ENCODE measurements around the gene C1orf56.

C1orf56 gene

DNA sequence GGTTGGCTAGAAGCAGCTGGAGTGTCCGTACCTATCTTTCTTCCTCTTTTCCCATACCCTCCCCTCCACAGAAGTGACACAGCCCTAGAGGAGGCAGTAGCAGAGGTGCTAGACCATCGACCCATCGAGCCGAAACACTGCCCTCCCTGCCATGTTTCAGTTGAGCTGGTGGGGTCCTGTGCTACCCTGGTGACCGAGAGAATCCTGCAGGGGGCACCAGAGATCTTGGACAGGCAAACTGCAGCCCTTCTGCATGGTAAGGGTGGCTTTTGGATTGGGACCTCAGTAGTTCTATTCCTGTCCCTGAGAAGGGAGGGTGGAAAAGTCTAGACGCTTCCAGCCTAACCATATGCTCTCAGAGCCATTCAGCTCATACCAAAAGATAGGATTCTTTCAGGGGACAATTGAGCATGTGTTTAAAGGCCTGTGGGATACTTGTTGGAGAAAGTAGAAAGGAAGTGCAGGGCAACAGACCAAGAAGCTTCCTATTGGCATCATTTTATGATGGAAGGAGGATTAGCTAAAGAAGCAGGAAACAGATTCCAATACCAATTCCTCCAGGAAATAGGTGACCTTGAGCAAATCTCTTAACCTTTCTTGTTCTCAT lies 22.9 kb upstream of the C1orf56 start:
- DNase-seq (ENCODE audit: low read depth, low spot score), result peak; percentile 63

DNA sequence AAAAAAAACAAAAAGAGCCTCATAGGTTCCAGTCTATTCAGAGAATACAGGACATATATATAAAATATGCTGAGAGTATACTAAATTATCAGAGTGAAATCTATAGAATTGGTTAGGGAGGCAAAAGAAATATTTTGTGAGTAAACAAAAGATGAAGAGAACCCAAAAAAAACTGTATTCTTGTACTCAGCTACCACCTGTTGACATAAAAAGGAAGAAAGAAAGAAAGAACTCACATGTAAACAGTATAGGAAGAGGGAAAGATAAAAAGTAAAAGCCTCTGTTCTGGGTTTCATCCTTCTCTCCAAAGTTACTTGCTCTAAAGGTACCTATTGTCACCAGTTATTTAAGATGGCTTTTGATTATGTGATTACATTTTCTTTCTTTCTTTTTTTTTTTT lies 21.1 kb upstream of the C1orf56 start:
- DNase-seq (ENCODE audit: low read depth, low spot score), result no peak

DNA sequence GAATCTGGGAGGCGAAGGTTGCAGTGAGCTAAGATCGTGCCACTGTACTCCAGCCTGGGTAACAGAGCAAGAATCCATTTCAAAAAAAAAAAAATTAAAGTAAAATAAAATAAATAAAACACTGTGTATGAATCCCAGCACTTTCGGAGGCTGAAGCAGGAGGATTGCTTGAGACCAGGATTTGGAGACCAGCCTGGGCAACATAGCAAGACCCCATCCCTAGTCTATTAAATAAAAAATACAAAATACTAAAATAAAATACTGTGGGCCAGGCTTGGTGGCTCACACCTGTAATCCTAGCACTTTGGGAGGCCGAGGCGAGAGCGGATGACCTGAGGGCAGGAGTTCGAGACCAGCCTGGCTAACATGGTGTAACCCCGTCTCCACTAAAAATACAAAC lies 15.4 kb upstream of the C1orf56 start:
- no peak for DNase-seq (ENCODE audit: low read depth, low spot score)

DNA sequence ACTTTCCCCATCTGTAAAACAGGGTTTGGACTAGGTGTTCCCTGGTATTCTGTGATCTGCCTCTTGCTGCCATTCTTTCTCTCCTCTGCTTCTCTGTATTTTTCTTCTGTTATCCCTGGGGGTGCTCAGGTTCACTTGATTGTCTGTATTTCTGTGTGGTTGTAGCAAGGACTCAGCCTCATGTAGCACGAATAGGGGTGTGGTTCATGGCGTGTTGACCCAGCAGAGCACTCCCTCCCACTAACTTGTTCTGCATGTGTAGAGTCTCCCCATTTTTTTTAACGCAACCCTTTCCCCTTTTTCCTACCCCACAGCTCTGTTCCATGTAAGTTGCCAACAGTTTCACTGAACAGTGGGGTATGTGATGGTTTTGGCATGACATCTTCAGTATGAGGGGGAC lies 12.4 kb upstream of the C1orf56 start:
- no peak for DNase-seq (ENCODE audit: low read depth, low spot score)

DNA sequence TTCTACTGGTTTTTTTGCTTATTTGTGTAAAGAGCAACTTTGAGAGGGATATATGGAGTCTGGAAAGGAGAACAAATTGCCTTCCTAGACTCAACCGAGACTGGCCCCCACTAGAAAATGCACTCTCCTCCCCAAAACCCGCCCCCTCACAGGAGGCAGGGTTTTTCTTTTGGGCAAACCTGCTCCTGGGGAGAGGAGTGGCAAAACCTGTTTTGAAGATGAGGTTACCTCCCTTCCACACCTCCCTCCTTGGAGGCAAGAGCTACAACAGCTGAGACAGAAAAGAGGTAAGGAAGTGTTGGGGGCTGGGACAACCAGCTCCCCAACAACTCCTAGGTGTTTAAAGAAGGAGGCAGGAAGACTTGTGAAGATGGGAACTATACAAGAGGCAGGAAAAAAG lies 11.2 kb upstream of the C1orf56 start, which contains the start of gene BNIPL:
Gene BNIPL (plus strand): TSS at position 231 of the 400 bp plus-strand sequence. CDS start 140 bp downstream, at position 371.
- DNase-seq (ENCODE audit: low read depth, low spot score), result no peak

DNA sequence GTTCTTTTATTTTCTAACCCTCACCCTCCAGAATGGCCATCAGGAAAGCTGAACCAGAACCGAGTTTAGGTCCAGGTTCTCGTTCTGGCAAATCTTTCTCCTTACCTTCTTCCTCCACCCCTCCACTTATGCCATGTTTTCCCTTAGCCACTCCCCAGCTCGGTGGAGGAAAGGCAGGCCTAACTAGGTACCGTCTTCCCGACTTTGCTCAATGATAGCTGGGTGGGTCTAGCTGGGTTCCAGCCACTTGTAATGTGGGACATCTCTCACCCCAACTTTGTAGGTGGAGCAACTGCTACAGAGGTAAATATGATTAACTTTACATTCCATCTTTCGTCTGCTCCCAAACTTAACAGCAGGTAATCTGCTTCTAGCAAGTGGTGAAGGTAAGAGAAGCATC lies 10.5 kb upstream of the C1orf56 start:
- DNase-seq (ENCODE audit: low read depth, low spot score), result no peak

DNA sequence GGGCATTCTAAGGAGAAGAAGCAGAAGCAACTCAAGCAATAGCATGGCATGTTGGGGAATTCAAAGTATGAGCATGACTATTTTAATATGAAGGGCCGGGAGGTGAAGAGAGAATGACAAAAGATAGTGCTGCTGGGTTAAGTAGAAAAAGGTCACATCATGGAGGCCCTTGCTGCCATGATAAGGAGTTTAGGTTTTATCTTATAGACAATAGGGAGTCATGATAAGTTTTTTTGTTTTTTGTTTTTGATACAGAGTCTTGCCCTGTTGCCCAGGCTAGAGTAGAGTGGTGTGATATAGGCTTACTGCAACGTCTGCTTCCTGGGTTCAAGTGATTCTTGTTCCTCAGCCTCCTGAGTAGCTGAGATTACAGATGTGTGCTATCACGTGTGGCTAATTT lies 8.0 kb upstream of the C1orf56 start:
- no peak for DNase-seq (ENCODE audit: low read depth, low spot score)

DNA sequence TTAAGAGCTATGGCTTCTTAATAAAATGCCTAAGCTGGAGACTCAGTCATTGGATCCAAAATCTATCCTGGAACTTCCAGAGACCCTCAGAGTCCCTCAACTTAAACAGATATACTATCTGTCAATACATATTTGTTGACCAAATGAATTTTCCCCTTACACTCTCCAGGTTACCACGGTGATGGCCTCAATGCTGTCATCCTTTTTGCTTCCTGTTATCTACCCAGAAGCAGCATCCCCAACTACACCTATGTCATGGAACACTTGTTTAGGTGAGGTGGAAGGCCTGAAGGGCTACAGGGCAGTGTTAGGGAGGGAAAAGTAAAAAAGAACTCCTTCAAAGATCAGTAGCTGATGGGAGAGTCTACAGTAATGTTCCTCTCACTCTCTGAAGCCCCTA lies 4.4 kb upstream of the C1orf56 start:
- no peak for DNase-seq (ENCODE audit: low read depth, low spot score)

DNA sequence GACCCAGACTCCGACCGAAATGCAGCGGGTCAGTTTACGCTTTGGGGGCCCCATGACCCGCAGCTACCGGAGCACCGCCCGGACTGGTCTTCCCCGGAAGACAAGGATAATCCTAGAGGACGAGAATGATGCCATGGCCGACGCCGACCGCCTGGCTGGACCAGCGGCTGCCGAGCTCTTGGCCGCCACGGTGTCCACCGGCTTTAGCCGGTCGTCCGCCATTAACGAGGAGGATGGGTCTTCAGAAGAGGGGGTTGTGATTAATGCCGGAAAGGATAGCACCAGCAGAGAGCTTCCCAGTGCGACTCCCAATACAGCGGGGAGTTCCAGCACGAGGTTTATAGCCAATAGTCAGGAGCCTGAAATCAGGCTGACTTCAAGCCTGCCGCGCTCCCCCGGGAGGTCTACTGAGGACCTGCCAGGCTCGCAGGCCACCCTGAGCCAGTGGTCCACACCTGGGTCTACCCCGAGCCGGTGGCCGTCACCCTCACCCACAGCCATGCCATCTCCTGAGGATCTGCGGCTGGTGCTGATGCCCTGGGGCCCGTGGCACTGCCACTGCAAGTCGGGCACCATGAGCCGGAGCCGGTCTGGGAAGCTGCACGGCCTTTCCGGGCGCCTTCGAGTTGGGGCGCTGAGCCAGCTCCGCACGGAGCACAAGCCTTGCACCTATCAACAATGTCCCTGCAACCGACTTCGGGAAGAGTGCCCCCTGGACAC lies 534 bp downstream of the C1orf56 start:
- no peak for DNase-seq (ENCODE audit: low read depth, low spot score)

DNA sequence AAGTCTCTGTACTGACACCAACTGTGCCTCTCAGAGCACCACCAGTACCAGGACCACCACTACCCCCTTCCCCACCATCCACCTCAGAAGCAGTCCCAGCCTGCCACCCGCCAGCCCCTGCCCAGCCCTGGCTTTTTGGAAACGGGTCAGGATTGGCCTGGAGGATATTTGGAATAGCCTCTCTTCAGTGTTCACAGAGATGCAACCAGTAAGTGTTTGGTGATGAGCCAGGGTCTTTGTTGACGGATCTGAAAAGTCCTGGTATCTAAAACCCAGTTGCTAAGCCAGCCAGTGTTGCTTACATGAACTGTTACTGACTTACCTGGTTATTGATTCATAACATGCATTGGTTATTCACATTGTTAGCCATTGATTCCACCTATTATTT lies 1.1 kb downstream of the C1orf56 start:
- DNase-seq (ENCODE audit: low read depth, low spot score), result no peak

DNA sequence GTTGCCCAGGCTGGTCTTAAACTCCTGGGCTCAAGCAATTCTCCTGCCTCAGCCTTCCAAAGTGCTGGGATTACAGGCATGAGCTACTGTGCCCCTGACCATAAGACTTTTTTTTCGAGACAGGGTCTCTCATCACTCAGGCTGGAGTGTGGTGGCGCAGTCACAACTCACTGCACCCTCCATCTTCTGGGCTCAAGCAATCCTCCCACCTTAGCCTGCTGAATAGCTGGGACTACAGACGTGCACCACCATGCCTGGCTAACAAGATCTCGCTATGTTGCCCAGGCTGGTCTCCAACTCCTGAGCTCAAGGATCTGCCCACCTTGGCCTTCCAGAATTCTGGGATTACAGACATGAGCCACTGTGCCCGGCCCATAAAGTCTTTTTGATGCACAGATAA lies 1.9 kb downstream of the C1orf56 start:
- DNase-seq (ENCODE audit: low read depth, low spot score), result no peak

DNA sequence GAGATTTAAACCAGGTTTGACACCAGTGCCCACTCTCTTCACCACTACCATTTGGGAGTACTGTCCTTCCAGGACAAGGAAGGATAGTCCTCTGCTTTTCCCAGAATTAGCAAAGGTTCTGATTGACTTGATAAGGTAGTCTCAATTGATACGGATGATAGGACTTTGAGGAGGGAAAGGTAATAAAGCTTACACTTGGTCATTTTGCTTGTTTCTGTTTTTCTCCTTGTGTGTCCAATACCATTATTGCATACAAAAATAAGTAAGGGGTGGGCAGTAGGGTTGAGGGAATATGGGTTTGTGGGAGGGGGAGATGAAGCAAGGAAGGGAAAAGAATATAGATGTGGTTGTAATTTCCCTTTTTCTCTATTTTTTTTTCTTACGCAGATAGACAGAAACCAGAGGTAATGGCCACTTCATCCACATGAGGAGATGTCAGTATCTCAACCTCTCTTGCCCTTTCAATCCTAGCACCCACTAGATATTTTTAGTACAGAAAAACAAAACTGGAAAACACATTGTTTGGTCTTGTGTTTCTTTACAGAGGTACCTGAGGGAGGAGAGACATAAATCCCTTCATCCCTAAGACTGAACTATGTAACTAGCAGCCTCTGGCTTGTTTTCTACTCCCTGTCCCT lies 2.6 kb downstream of the C1orf56 start:
- no peak for DNase-seq (ENCODE audit: low read depth, low spot score)

DNA sequence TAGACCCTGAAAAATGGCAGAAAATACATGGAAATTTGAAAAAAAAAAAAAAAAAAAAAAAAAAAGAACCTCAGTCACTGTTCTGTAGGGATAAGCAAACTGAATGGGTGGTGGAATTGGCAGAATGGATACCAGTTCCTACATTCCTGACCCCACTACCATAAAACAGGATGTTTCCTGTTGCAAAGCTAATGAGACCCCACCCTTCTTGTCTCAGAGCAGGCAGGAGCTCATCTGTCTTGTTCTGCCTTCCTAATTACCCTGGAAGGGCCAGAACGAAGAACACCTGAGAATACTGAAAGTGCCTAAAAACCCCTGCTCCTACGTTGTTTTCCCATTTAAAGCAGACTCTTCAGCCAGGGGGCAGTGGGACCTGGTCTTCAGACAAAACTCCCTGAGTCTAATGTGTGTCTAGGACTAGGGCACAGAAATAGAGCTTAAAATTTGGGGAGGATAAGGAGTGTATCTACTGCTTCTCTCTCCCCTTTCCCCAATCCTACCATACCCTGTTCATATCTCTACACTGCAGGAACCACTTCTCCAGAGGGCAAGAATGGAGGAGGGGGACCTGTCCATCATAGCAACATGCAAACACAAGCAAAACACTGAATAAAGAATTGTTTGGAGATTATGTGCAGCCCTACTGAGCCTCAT lies 3.9 kb downstream of the C1orf56 start:
- DNase-seq (ENCODE audit: low read depth, low spot score), result no peak

DNA sequence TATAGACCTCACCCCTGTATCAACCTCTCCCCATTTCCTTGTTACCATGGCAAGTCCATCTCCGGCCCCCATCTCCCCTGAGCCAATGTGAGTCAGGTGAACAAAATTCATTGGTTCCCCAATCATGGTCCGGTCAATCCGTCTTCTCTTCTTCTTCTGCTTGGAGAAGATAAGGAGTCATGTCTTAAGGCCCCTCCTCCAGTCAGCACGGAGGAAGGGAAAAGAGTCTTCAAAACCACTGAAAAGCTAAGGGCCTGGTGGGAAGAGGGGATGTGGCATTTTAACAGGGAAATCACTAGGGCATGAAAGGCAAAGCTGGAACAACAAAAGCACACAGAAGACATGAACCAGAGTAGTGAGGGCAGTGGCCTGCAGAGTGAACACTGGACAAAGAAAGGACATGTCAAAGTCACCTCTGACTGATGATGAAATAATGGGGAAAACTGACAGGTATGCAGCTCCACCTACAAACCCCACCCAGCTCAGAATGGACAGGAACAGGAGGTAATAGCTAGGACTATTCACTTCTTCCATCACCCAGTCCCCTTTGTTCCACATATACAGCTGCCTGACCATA lies 7.5 kb downstream of the C1orf56 start:
- DNase-seq (ENCODE audit: low read depth, low spot score), result no peak

DNA sequence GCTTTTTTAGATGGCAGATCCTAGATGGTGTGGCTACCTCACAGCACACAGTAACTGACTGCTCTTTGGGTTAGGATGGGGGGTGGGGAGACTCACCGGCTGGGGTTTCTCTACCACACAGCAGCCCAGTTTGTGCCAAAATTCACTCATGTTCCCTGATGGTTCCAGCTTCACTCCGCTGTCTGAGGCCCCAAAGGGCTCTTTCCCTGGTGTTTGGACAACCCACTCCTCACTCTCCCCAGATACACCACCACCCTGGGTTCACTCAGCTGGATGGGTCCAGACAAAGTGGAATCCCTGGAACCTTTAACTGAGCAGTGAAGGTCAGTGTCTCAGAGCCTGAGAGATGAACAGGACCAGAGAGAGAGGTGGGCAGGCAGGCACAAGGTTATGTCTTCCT lies 8.0 kb downstream of the C1orf56 start:
- DNase-seq (ENCODE audit: low read depth, low spot score), result no peak

DNA sequence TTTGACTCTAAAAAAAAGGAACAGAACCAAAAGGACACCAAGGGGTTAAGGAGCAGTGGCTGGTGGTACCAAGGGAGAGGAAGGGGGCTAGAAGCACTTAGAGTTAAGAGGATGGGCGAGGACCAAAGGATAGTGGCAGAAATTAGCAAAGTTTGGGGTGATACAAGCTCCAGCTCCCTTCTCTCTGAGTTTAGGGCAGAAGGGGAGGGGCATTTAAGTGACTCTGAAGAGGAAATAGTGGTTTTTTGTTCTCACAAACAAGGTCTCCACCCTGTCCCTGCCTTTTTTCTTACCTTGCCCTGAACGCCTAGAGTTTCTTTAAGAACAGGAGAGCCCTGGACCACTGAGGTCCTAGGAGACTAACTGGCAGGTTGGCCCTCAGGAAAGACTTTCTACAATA lies 8.6 kb downstream of the C1orf56 start:
- DNase-seq (ENCODE audit: low read depth, low spot score), result no peak

DNA sequence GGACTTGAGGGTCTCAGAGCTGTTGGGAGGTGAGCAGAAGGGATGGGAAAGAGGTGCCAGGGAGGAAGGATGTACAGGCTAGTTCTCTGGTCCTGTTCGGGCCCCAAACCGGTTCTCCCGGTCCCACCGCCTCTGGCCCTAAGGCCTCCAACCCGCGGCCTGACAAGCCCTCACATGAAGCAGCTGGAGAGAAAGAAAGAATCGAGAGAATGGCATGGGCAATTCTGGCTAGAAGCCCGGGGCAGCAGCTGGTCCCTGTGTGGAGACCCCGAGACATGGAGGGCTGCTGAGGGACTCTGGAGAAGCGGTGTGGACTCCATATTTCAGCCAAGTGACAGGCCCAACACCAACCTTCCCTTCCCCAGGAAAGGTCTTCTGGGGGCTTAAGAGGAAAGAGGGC lies 11.1 kb downstream of the C1orf56 start:
- no peak for DNase-seq (ENCODE audit: low read depth, low spot score)

DNA sequence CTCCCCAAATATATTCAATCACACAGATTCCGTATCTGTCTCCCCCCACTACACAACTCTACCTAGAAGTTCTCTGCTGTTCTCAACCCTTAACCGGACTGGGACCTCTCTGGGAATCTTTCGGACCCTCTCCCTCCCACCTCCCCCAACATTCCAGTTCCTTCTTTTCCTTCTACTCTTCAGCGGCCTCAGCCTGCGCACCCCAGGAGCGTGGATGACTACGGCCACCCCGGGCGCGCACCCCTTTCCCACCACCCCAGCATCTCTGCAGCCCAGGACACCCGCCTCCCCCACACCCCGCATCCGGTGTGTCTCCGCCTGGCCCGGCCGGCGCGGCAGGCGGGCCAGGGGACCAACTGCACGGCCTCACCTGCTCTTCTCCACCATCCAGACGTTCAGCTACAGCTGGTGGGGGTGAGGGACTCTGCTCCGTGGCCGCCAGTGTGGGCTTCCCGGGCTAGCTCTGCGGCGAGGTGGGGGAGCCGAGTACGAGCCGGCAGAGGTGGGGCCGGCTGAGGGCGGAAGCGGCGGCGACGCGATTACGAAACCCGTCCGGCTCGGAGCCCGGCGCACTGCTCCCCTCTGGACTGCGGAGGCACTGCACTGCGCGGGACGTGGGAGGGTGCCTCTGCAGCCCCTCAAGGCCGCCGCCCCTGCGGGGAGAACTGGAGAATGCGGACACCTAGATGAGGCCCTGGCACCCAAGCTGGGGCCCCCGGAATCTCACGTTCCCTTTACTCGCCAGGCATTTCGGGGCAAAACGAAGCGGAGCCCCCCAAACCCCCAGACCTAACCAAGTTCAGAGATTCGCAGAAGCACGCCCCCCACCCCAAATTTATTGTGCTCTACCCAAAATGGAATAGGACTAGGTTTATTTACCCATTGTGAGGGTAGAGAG lies 11.8 kb downstream of the C1orf56 start, which contains the start of gene CDC42SE1:
Gene CDC42SE1 (minus strand): TSS at position 514 of the 898 bp plus-strand sequence. CDS start 3,892 bp downstream, outside the sequence.
- peak; percentile 61 for DNase-seq (ENCODE audit: low read depth, low spot score)

DNA sequence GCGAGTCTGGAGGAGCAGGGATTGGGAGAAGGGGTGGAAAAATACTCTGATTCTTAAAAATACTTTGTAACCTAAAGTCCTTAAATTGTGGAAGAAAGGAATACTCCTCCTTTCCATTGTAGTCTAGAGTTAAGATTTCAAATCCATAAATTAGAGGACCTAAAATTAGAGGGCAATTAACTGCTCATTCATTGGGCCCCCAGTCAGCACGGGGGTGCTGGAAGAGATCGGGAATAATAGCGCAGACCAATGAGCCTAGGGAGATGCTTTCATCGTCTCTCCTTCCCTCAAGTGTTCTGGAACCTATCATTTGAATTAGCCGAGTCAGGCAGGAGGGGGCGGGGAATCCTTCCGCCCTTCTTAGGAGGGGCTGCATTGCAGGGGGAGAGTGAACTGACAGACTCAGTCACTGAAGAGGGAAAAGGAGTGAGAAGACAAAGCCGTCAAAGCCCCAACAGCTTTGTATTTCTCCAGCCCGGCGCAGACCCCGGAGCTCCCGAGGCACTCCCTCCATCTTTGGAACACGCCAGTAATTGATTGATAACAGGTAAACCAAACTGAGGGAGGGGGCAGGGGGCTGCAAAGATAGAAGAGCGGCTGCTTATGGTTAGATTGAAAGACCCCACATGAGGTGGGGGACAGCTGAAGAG lies 12.6 kb downstream of the C1orf56 start, which contains the start of gene MLLT11:
Gene MLLT11 (plus strand): TSS at position 391 of the 650 bp plus-strand sequence. CDS start 6,828 bp downstream, outside the sequence.
- DNase-seq (ENCODE audit: low read depth, low spot score), result no peak

Measured in activated CD4-positive, CD25-positive, alpha-beta regulatory T cell treated with anti-CD3 and anti-CD28 coated beads, Interleukin-2, amount 50 U/mL, for 16 hours (primary cell).